ENCODE data around the gene OAS1.

Gene OAS1

GRCh38 chr12:112967858-112968257 lies 61.1 kb downstream of the OAS1 start:
- no peak overlapping the region for H3K4me3 ChIP-seq (replicated peaks in 1 of 2; ENCODE audit: low read depth in 2 of 2, low read length in 2 of 2)
- TF ChIP-seq, protein P1, sequence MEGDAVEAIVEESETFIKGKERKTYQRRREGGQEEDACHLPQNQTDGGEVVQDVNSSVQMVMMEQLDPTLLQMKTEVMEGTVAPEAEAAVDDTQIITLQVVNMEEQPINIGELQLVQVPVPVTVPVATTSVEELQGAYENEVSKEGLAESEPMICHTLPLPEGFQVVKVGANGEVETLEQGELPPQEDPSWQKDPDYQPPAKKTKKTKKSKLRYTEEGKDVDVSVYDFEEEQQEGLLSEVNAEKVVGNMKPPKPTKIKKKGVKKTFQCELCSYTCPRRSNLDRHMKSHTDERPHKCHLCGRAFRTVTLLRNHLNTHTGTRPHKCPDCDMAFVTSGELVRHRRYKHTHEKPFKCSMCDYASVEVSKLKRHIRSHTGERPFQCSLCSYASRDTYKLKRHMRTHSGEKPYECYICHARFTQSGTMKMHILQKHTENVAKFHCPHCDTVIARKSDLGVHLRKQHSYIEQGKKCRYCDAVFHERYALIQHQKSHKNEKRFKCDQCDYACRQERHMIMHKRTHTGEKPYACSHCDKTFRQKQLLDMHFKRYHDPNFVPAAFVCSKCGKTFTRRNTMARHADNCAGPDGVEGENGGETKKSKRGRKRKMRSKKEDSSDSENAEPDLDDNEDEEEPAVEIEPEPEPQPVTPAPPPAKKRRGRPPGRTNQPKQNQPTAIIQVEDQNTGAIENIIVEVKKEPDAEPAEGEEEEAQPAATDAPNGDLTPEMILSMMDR (IDR thresholded peaks at IDR 0.05; ENCODE audit: low read depth, low read length) = no peak
- DNase-seq (ENCODE audit: low read depth in 2 of 2) = no peak

Measured in cardiac fibroblast (primary cell).